Left lung (tissue), 10 donors: ENCODE data around the gene FLRT2. TPM values are rescaled to one million over a fixed set of nuclear protein-coding genes. Genes with fewer than 3 reads are reported as not detected.

Experiments
- ATAC-seq: fragments of 200-7000 bp; cut with Tn5 transposase; one replicate; pipeline ENCODE4 v1.9.1; 2020; ENCODE audit warnings: moderate library complexity
- DNase-seq, 4 donors: peaks; one replicate each; pipeline ENCODE4 v3.0.0-alpha.2; 2013 to 2020
- H3K27ac ChIP-seq, 2 donors: fragments of 200-600 bp; sonication (generic) in 1 of 2; one replicate each; pipeline versions ENCODE4 v1.5.0 to v1.8.0; 2020 to 2021
- H3K27me3 ChIP-seq, 2 donors: fragments of 200-600 bp; sonication (generic) in 1 of 2; one replicate each; pipeline versions ENCODE4 v1.5.0 to v1.8.0; 2020 to 2021
- H3K36me3 ChIP-seq, 2 donors: fragments of 200-600 bp; sonication (generic) in 1 of 2; one replicate each; pipeline versions ENCODE4 v1.5.0 to v1.8.0; 2020 to 2021
- H3K4me1 ChIP-seq, 2 donors: fragments of 200-600 bp; one replicate each; pipeline ENCODE4 v1.8.0; 2021
- H3K4me3 ChIP-seq, 2 donors: fragments of 200-600 bp; sonication (generic) in 1 of 2; one replicate each; pipeline versions ENCODE4 v1.5.0 to v1.8.0; 2020 to 2021; ENCODE audit warnings: mild to moderate bottlenecking in 1 of 2
- H3K9me3 ChIP-seq, 2 donors: fragments of 200-600 bp; sonication (generic) in 1 of 2; one replicate each; pipeline versions ENCODE4 v1.5.0 to v1.8.0; 2020 to 2021
- CTCF ChIP-seq, 2 donors: fragments of 200-600 bp; sonication (generic) in 1 of 2; IDR thresholded peaks; one replicate each; pipeline versions ENCODE4 v1.5.0 to v1.8.0; 2021; ENCODE audit warnings: antibody characterized with exemption in 2 of 2
- intact Hi-C, 2 donors: fragments of 100-400 bp; cut with DNase I; formaldehyde crosslinking; loops; one replicate each; pipeline versions ENCODE4 v1.11.2 to v1.14.2; 2022
- polyA plus RNA-seq, 6 donors: library from polyadenylated mRNA; unstranded; fragments of 120-200 nt; gene quantifications; one replicate each; pipeline ENCODE4 v1.2.1, GENCODE V29; 2013; ENCODE audit not compliant: insufficient read length in 6 of 6
- total RNA-seq, 2 donors: library from RNA; stranded (reverse); fragmentation: NEBNext Ultra II Directional; extraction: Animal tissue kit (Norgen Biotek cat#: 25700); gene quantifications; one replicate each; pipeline ENCODE4 v1.2.1, GENCODE V29; 2021
- donor health status: DM: no; HTN: yes; CAD: no.
- donor health status: DM: no; HTN: no; CAD: no.

Gene FLRT2
- total and polyA plus RNA-seq, 8 donors: 19.1 to 51.3 (median 35.3) TPM

- TF ChIP-seq CTCF (IDR thresholded peaks at IDR 0.05): no peak
- no peaks in the 10 kb centered on the region for H3K9me3 ChIP-seq
- H3K4me1 ChIP-seq: peaks cover 0 to 2% of the 10 kb centered on the region in 2 donors
- no peaks in the 10 kb centered on the region for H3K36me3 ChIP-seq
- no peak for ATAC-seq
- no peak overlapping the region for H3K4me3 ChIP-seq
- DNase-seq: no peak
- peaks cover 7 to 15% of the 10 kb centered on the region in 2 donors for H3K27me3 ChIP-seq
- no peak overlapping the region for H3K27ac ChIP-seq
- intact Hi-C loops: no loop called here
These were observed 6.3 kb upstream of the FLRT2 start for GRCh38 chr14:85523624-85524023.

- Histone ChIP-seq H3K4me3 (no peak overlapping the region), H3K27ac (no peak overlapping the region), H3K4me1 (peaks cover 4 to 36% of the 10 kb centered on the region in 2 donors), H3K36me3 (no peaks in the 10 kb centered on the region), H3K27me3 (peaks cover 39 to 49% of the 10 kb centered on the region in 2 donors), H3K9me3 (no peaks in the 10 kb centered on the region)
- DNase-seq (no peak), ATAC-seq (no peak)
- TF ChIP-seq CTCF (IDR thresholded peaks at IDR 0.05): no peak
- intact Hi-C loops: no loop called here
These were observed 2.9 kb upstream of the FLRT2 start for GRCh38 chr14:85527006-85527405.

GRCh38 chr14:85527445-85528035 is 2.4 kb upstream of the FLRT2 start:
- ATAC-seq (no peak), DNase-seq (no peak)
- intact Hi-C loops: no loop called here
- Histone ChIP-seq H3K27me3 (peaks cover 44 to 54% of the 10 kb centered on the region in 2 donors), H3K4me3 (no peak overlapping the region), H3K4me1 (peaks cover 4 to 41% of the 10 kb centered on the region in 2 donors), H3K9me3 (no peaks in the 10 kb centered on the region), H3K27ac (no peak overlapping the region), H3K36me3 (no peaks in the 10 kb centered on the region)
- no peak for TF ChIP-seq CTCF (IDR thresholded peaks at IDR 0.05)

GRCh38 chr14:85528080-85528896 is 1.7 kb upstream of the FLRT2 start:
- peaks cover 7 to 47% of the 10 kb centered on the region in 2 donors for H3K4me1 ChIP-seq
- DNase-seq: peak in 2 of 4 donors; percentile 56 to 78
- intact Hi-C loops: no loop called here

More at GRCh38 chr14:85528080-85528896, 1.7 kb upstream of the FLRT2 start:
- H3K27ac ChIP-seq: peak overlapping the region; percentile 37 to 60
- H3K9me3 ChIP-seq: no peaks in the 10 kb centered on the region
- peak; percentile 58 for ATAC-seq
- TF ChIP-seq CTCF (IDR thresholded peaks at IDR 0.05): peak in 1 of 2 donors; percentile 41
- no peaks in the 10 kb centered on the region for H3K36me3 ChIP-seq
- peak overlapping the region; percentile 35 to 41 for H3K4me3 ChIP-seq
- H3K27me3 ChIP-seq: peaks cover 52 to 62% of the 10 kb centered on the region in 2 donors
